ENCODE measurements around the gene JMJD8. TPM values are rescaled to one million over a fixed set of nuclear protein-coding genes. Genes with fewer than 3 reads are reported as not detected.
A peak's percentile ranks its signal among the peaks of the same experiment; 100 is the strongest.

JMJD8 gene
- total RNA-seq, 1 donor from 2014 or later, result 43.1 TPM

- Histone ChIP-seq H3K36me3 (peaks cover 14% of the 10 kb centered on the region), H3K4me3 (peak overlapping the region; percentile 95), H3K27ac (replicated peaks) (peak overlapping the region; percentile 91), H3K27me3 (ENCODE audit: low read depth) (peaks cover 34% of the 10 kb centered on the region), H3K4me1 (peaks cover 52% of the 10 kb centered on the region), H3K9me3 (replicated peaks) (no peaks in the 10 kb centered on the region)
- TF ChIP-seq CTCF (IDR thresholded peaks at IDR 0.05; ENCODE audit: borderline replicate concordance), result no peak
- no peak for DNase-seq
- intact Hi-C loops (cut with micrococcal nuclease), result no loop called here
Observed at GRCh38 chr16:689175-689897, 5.2 kb upstream of the JMJD8 start.

- Histone ChIP-seq H3K36me3 (peaks cover 22% of the 10 kb centered on the region), H3K4me3 (no peak overlapping the region), H3K4me1 (peaks cover 60% of the 10 kb centered on the region), H3K27ac (replicated peaks) (no peak overlapping the region), H3K9me3 (replicated peaks) (no peaks in the 10 kb centered on the region), H3K27me3 (ENCODE audit: low read depth) (peaks cover 15% of the 10 kb centered on the region)
- no peak for DNase-seq
- no peak for TF ChIP-seq CTCF (IDR thresholded peaks at IDR 0.05; ENCODE audit: borderline replicate concordance)
- intact Hi-C loops (cut with micrococcal nuclease), result no loop called here
Observed at GRCh38 chr16:687499-687898, 3.4 kb upstream of the JMJD8 start.

GRCh38 chr16:686459-687260 is 2.5 kb upstream of the JMJD8 start:
- peaks cover 68% of the 10 kb centered on the region for H3K4me1 ChIP-seq
- intact Hi-C loops (cut with micrococcal nuclease), result no loop called here
- H3K27me3 ChIP-seq (ENCODE audit: low read depth), result peaks cover 7% of the 10 kb centered on the region
- DNase-seq, result no peak
- H3K9me3 ChIP-seq (replicated peaks), result no peaks in the 10 kb centered on the region
- peaks cover 30% of the 10 kb centered on the region for H3K36me3 ChIP-seq
- no peak for TF ChIP-seq CTCF (IDR thresholded peaks at IDR 0.05; ENCODE audit: borderline replicate concordance)
- H3K4me3 ChIP-seq, result no peak overlapping the region
- H3K27ac ChIP-seq (replicated peaks), result no peak overlapping the region

GRCh38 chr16:685967-686366 is 1.8 kb upstream of the JMJD8 start:
- intact Hi-C loops (cut with micrococcal nuclease), result no loop called here
- Histone ChIP-seq H3K4me3 (no peak overlapping the region), H3K36me3 (peaks cover 35% of the 10 kb centered on the region), H3K9me3 (replicated peaks) (no peaks in the 10 kb centered on the region), H3K4me1 (peaks cover 75% of the 10 kb centered on the region), H3K27me3 (ENCODE audit: low read depth) (no peaks in the 10 kb centered on the region), H3K27ac (replicated peaks) (no peak overlapping the region)
- DNase-seq, result no peak
- TF ChIP-seq CTCF (IDR thresholded peaks at IDR 0.05; ENCODE audit: borderline replicate concordance), result peak; percentile 45

- H3K4me3 ChIP-seq, result peak overlapping the region; percentile 79
Observed at GRCh38 chr16:684961-685696, 995 bp upstream of the JMJD8 start.

More at GRCh38 chr16:684961-685696, 995 bp upstream of the JMJD8 start:
- Histone ChIP-seq H3K36me3 (peaks cover 35% of the 10 kb centered on the region), H3K4me1 (peaks cover 75% of the 10 kb centered on the region), H3K27me3 (ENCODE audit: low read depth) (no peaks in the 10 kb centered on the region), H3K27ac (replicated peaks) (peak overlapping the region; percentile 85), H3K9me3 (replicated peaks) (no peaks in the 10 kb centered on the region)
- TF ChIP-seq CTCF (IDR thresholded peaks at IDR 0.05; ENCODE audit: borderline replicate concordance), result no peak
- intact Hi-C loops (cut with micrococcal nuclease), result no loop called here
- DNase-seq, result no peak
